Measurements from ENCODE around the gene MYO1B.

Gene MYO1B

DNA sequence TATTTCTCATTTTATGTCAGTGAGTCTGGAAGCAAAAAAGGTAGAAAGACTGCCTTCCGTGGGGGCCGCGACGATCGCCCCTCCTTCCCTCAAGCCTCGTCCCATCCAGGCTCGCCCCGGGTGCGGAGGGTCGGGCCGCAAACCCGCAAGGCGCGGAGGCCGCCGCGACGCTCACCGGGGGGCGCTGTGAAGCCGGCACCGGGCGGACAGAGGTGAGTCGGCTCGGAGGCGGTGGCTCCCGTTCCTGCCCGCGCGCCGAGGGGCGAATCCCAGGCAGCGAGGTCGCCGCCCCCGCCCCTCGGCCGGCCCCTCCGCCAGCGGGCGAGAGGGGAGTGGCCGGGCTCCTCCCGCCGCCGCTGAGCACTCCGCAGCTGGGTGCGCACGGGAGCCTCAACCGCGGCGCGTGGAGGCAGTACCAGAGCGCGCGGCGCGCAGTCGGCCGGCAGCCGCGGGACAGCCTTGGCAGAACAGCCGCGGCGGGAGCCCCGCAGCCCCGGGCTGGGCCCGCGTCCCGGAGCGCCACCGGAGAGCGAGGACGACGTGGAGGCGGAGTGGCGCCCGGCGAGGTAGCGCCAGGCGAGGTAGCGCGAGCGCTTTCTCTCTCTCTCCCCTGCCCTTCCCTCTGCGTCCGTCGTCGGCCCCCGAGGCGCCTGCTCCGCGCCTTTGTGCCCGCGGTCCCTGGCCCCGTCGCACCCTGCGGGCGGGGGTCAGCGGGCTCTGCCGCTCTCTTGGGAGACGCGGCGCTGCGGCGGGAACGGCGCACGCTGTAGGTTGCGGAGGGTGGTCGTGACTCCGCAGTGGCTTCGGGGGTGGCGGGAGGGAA lies at the start of gene MYO1B:
Gene MYO1B, plus strand, starts transcription at position 359 of the 823 bp plus-strand sequence. CDS start 31,492 bp downstream, outside the sequence.
- DNase-seq (ENCODE audit: low read depth): no peak

DNA sequence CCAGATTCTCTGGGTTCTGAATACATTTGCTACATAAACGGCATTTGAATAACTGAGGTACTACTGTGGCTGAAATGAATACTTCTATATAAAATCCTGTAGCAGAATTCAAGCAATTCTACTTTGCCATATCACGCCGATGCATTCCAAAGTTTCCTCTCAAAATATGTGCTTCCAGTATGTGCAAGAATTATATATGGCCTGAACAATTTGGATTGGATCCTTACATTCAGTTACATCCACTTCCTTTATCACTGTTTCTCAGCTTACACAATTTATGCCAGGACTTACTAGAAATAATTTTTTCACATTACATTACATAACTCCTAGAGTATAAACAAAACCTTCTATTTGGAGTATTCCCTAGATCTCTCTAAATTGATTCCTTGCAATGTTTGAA lies 48.1 kb upstream of the MYO1B start:
- DNase-seq (ENCODE audit: low read depth): no peak

DNA sequence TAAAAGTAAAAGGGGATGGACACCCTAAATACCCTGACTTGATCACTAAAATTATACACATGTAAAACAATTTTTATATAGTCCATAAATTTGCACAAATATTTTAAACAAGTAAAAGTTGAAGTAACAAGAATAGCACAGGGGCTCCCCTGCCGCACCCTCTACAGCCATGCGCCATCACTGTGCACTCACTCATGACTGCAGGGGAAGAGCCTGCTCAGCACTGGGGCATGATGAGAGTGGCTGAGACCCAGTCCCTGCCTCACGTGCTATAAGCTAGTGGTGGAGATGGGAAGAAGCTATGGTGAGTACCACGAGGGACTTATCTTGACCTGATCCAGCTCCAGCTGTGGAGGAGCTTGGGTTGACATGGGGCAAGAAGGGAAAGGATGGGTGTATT lies 46.9 kb upstream of the MYO1B start:
- no peak for DNase-seq (ENCODE audit: low read depth)

DNA sequence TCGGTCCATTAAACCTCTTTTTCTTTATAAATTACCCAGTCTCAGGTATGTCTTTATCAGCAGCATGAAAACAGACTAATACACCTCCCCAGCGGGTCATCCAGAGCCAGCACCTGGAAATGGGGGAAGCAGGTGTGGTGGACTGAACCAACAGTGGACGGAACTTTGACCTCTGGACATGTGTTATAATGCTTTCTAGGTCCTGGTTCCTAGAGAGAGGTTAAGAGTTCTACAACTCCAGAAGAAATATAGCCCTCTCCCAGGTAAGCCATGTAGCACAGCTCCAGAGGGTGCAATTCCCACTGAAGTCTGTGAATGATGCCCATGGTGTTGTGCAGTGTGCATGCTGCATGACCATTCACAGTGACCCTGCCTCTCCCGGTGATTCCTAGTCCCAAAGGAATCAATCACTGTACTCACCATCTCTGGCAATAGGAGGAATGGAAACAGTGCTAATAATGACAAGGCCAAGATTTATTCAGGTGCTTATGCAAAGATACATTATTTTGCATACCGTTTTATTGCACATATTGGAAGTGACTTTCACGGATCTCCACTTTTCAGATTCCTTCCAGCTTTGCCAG lies 45.2 kb upstream of the MYO1B start:
- no peak for DNase-seq (ENCODE audit: low read depth)

DNA sequence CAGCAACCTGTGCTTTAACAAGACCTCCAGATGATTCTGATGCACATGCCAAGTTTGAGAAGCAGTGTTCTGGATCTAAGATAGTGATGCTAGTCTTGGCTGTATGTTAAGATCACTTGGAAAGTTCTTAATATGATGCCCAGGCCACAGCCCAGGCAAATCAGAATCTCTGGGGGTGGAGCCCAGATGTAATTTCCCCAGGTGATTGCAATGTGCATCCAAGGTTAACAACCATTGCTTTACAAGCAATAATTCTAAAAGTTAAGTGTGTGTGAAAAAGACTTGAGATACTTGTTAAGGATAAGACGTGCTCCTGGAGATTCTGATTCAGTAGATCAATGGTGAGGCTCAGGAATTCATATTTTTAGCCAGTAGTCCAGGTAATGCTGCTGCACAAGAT lies 44.3 kb upstream of the MYO1B start:
- no peak for DNase-seq (ENCODE audit: low read depth)

DNA sequence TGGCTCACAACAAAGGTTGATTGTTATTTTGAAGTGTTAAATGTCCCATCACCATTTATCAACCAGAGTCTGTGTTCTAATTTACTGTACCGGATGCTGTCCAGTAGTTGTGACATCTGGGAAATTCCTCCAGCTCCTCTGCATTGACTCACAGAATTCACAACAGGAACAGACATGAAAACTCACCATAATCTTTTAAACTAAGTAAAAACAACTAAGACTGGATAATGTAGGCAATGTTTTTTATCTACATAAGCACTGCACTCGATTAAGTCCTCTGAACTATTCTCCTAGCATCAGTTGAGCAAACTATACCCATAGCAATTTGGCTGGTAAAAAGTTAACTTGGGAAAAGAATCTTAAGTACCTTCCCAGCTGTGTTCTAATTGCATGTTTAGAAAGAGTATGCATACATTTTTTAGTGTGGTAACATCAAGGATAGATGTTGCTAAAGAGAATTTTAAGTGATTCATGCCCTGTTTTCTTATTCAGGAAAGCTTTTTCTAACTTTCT lies 42.9 kb upstream of the MYO1B start:
- DNase-seq (ENCODE audit: low read depth): no peak

DNA sequence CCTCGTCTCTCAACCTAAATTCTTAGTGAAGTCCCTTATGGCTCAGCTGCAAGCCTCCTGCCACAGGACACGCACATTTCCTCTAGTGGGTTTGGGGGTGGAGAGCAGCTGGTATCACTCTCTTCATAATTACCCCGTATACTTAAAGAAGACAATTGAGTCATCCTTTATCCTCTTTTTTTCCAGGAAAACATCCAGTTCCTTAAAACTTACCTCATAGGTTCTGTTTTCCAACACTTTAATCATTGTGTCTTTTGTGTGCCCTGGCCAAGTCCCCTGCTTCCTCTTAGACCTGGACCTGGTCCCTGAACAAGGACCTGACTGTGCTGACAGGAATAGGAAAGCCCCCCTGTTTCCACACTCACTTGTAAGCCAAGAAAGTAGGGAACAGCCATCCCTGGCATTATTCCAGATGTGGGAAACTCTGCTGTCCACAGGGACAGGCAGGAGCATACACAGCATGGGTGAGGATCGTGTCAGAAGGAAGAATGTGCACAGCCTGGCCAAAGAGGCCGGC lies 42.3 kb upstream of the MYO1B start:
- DNase-seq (ENCODE audit: low read depth): no peak

DNA sequence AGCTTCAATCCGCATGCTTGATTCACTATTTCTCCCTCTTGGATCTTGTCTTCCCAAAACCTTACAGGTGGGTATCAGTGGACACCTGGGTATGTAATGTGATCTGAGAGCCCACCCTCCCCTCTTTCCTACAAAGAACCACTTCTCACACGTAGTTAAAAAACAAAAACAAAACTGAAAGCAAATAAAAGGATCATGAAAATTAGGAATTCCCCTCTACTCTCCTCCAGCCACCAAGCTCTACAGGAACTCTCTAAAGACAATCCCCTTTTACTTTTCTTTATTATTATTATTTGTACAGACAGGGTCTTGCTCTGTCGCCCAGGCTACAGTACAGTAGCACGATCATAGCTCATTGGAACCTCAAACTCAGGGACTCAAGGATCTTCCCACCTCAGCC lies 40.8 kb upstream of the MYO1B start:
- DNase-seq (ENCODE audit: low read depth): no peak

DNA sequence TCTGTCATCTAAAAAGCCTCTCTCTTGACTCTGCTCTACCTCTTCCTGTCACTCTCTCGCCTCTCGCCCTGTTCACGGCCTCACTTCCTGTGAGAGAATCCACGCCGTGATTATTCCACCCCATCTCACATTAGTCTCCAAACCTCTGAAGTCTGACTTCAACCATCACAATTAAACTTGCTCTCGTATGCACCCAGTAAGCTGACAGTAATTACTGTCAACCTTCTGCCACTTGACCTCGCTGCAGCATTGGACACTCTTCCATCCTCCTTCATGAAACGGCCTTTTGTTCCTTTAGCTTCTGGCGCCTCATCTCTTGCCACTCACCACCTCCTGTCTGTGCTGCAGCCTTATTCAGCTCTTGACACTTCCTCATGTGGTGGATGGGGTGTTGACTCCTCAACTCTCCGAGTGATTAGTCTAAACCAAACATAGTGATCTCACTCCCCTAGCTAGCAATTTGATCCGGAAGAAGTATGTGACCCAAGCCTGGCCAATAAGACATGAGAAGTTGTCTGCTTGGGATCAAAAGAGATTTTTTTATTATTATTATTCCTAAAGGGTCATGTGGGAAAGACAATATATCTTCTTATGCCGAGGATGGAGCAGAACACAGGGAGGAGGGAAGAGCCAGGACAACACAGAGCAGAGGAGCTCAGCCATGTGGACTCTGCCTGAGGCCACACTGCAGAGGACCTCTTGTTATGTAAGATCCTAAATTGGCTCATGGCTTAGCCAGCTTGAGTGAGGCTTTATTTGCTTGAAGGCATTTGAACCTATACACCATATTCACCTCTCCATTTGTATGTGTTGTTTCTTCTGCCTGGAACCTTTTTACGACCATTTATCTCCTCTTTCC lies 38.4 kb upstream of the MYO1B start:
- no peak for DNase-seq (ENCODE audit: low read depth)

DNA sequence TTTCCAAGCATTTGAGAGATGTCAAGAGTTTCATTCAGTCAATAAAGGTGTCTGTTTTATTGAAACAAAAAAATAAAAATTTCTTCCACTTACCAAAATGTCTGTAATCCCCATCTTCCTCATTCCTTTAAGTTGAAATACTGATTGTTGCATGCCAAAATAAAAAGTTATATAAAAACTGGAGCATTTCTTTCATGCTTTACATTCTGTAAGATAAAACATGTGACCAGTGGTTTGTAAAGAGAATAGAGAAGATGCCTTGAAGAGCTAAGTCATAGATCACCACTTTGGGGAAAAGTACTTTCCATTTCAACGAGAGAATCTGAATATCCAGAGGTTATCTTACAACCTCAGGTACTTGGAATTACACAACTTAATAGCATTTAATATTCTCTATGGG lies 35.9 kb upstream of the MYO1B start:
- DNase-seq (ENCODE audit: low read depth): no peak

DNA sequence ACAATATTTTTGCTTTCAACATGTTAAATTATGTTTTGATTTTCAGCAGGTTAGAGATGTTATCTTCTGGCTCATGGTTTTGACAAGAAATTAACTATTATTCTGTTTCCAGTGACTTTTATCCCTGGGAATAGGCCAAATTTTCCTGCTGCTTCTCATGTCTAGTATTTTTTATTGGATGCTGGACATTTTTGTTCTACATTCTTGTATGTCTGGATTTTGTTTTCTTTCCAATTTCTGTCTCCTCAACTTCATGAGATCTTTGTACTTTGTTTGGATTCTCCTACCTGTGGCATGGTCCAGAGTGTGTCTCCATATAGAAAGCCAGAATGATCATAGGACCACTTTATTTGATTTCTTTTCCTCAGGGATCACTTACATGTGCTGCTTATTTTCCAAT lies 33.1 kb upstream of the MYO1B start:
- no peak for DNase-seq (ENCODE audit: low read depth)

DNA sequence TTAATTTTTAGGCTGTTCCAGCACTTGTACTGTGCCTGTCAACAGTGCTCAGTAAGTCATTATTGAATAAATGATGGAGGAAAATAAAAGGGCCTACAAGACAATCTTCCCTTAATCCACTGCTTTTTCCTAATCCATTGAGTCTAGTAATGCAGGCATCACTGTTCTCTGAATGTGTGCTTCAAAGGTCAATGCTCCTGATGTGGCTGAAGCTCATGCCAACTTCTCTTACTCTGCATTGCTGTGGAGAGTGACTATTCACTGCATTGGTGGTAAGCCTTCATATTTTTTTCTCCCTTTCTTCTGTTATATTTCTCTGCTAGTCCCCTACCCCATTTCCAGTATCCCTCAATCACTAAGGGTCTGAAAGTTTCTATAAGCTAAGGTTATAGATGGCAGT lies 31.9 kb upstream of the MYO1B start:
- no peak for DNase-seq (ENCODE audit: low read depth)

DNA sequence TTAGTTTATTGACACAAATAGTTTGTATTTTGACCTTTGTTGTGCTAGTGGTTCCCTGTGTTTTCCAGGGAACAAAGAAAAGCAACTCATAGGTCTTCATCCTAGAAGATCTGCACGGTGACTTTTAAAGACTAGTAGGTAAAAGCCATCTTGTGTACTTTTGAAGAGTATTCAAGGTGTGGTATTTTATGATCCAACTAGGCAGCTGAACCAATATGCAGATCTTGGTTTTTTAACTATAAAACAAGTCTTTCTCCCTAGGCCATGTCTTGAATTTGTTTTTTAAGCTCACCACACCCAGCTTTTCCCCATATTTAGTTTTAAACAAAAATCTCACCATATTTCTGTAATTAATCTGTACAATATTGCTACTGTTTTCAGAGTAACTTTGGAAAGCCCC lies 30.0 kb upstream of the MYO1B start:
- no peak for DNase-seq (ENCODE audit: low read depth)

DNA sequence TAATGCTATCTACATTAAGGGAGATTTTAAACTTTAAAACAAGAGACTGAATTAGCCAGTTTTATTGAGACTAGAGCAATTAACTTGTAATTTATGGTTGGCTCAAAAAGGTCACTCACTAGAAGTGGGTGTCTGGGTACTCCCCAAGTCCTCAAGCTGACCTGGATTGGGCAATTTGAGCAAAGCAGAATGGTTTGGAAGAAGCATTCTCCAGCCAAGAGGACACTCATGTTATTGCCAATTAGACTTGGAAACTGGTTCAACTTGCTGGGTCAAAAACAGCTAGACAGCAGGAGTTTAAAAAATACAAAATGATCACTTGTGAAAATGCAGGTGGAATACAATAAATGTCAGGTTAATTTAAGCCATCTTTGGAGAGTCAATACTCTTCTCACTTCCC lies 29.5 kb upstream of the MYO1B start:
- DNase-seq (ENCODE audit: low read depth): no peak

DNA sequence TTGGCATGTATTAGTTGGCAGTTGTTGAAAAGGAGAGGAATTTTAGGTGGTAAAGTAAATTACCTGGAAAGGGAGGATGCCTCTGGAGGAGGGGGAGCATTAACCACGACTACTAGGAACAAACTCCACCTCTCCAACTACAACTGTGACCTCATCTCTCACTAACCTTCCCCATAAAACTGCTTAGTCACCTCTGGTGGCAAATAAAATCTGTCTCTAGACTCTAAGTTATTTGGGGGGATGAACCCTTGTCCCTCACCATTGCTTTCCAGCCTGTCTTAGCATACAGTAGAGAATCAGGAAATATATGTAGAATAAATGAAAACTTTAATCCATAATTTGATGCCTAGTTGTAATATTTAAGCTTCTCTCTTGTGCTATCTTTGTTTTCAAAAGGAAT lies 27.6 kb upstream of the MYO1B start:
- no peak for DNase-seq (ENCODE audit: low read depth)

DNA sequence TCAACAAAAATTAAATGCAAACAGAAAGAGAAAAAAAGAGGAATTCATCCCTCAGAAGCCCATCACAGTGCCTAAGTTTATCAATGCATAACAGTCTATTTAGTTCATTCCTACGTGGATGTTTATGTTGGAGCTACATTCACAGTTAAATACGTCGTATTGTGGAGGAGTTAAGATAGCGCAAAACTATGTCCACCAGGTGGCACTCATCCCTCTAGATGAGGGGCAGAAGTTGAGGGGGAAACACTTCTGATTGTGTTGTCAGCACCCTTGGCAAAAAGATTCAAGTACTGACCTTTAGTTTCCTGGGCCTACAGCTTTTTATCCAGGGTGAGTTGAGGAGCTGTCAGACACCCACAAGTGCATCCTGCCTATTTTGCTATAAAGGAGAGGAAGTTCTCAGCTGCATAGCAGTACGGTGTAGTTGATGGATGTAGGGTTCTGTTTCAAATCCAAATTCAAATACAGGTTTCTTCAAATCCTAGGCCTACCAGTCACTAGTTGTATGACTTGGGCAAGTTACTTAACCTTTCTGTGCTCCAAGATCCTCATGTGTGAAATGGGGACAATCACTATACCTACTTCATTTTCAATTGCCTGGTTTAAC lies 26.8 kb upstream of the MYO1B start:
- peak; percentile 71 for DNase-seq (ENCODE audit: low read depth)

DNA sequence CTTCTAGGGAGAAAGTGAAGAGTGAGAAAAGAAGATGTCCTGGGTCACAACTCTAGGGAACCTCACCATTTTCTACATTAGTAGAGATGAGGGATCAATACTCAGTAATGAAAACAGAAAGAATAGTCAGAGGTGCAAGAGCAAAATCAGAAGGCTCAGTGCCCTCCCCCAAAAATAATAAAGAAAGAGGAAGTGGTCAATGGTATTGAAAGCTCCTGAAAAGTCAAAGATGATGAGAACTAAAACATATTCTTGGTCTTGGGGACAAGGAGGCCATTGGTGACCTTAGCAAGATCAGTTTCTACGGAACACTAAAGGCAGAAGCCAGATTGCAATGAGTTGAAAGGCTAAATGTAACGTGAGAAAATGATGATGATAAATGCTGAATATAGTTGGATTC lies 24.5 kb upstream of the MYO1B start:
- no peak for DNase-seq (ENCODE audit: low read depth)

DNA sequence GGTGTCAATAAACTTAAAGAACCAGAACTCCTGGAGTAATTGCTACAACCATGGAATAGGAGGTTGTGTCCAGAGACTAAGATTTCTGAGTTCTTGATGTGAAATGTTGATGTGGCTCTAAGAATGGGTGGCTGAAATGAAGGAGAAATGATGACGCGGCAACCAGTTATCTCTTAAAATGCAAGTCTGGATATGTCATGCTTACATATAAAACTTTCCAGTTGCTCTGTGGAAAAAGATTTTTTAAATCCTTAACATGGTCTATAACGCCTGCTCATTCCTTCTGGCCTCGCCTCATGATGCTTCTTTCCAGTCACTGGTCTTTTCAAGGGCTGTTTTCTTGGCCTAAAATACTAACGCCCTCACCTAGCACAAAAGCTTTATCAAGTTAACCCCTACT lies 23.5 kb upstream of the MYO1B start:
- no peak for DNase-seq (ENCODE audit: low read depth)

DNA sequence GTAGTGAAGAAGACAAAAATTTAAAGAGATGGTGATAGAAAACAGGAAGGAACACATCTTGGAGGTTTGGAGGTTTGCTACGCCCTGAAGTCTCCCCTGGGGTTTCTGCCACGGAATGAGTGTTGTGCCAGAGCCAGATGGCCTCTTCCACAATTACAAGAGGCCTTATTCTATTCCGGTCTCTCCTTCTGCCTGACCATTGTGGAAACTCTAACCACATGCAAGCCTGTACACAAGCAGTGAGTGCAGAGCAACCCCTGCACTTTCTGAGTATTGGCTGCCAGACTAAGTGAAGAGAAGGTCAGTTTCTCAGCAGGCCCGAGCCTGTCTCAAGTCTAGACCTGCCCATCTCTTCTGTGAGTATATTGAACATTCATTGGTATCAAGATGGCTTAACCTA lies 22.7 kb upstream of the MYO1B start:
- no peak for DNase-seq (ENCODE audit: low read depth)

DNA sequence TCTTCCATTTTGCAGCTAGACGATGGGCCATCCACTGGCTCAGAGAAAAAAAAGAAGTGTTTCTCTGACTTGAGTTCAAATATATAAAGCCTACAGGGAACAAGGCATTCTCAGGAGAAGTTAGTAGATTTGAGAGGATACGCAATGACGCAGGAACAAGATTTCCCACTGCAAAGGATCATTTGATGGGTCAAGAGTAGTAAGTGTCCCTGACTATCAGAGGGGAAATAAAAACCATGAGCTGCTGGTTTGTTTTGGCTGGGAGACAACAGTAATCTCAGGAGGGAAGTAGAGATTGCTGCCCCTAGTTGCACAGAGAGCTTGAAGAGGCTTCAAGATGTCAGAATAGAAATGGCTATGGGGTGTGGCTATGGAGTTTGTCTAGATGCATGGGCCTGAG lies 22.3 kb upstream of the MYO1B start:
- DNase-seq (ENCODE audit: low read depth): no peak

DNA sequence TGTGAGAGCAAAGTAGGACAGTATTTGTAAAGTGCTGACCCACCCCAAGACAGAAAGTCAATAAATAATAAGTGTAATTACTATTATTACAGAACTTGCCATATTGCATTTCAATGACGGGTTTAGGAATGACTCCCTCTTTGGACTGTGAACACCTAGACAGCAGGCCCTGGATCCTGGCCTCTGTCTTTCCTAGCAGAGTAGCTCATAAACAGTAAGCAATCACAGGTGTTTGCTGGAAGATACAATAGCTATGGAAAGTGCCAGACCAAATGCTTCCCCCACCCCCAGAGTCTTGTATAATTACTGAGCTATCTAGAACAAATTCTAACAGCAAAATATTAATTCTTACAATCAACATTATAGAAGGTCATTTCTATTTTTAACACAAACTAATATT lies 20.1 kb upstream of the MYO1B start:
- no peak for DNase-seq (ENCODE audit: low read depth)

DNA sequence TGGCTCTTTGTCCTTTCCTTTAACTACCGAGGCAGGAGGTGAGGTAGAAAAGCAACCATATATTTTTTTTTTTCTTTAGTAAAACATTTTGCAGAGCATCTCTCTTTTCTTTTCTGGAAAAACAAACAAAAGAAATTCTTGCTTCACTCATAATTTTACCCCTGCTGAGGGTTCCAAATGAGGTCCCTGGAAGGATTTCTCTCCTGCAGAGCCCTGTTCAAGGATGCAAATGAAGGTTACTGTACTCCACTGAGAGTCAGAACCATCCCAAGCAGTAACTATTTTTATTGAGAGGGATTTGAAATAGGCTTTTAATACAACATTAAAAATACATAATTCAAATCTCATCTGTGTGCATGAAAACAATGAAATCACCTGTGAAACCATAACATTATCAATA lies 19.5 kb upstream of the MYO1B start:
- DNase-seq (ENCODE audit: low read depth): no peak
